Activated CD4-positive, CD25-positive, alpha-beta regulatory T cell treated with anti-CD3 and anti-CD28 coated beads, Interleukin-2, amount 50 U/mL, for 16 hours (primary cell): ENCODE results near the gene ADAM8.

ENCODE experiments used
- DNase-seq: peaks from one replicate; pipeline ENCODE4 v3.0.0-alpha.2; 2020; ENCODE audit warnings: low read depth, low spot score

Gene ADAM8

GRCh38 chr10:133212853-133213494 lies 63.7 kb downstream of the ADAM8 start:
- DNase-seq, result no peak
